HFF-Myc (cell line): Measurements from ENCODE around the gene TLL1.

ENCODE experiments used
- DNase-seq: peaks from one replicate; pipeline ENCODE4 v3.0.0-alpha.2; 2011; ENCODE audit warnings: low read depth; ENCODE audit errors: extremely low read depth
- H3K4me3 ChIP-seq: replicated peaks from 2 replicates; pipeline ENCODE4 v1.5.1; 2011; ENCODE audit warnings: low read depth, mild to moderate bottlenecking, control low read depth, low read length
- CTCF ChIP-seq: IDR thresholded peaks from 2 replicates; pipeline ENCODE4 v1.5.1; 2012; ENCODE audit warnings: mild to moderate bottlenecking, low read depth, low read length, control low read depth; ENCODE audit errors: missing control alignments

The TLL1 gene

GRCh38 chr4:165866019-165866650, 6.9 kb upstream of the TLL1 start:
- DNase-seq: no peak
- no peak for TF ChIP-seq CTCF
- H3K4me3 ChIP-seq: no peak overlapping the region

GRCh38 chr4:165867961-165868360, 5.1 kb upstream of the TLL1 start:
- TF ChIP-seq CTCF: no peak
- no peak overlapping the region for H3K4me3 ChIP-seq
- no peak for DNase-seq

- H3K4me3 ChIP-seq: peak overlapping the region; percentile 44
- no peak for TF ChIP-seq CTCF
- DNase-seq: no peak
These were observed 448 bp downstream of the TLL1 start for GRCh38 chr4:165873298-165874071.

- no peak for TF ChIP-seq CTCF
- H3K4me3 ChIP-seq: peak overlapping the region; percentile 44
- DNase-seq: no peak
These were observed 1.2 kb downstream of the TLL1 start for GRCh38 chr4:165874072-165874790.

- DNase-seq: no peak
- TF ChIP-seq CTCF: no peak
- H3K4me3 ChIP-seq: no peak overlapping the region; the same call in 1 of the 2 replicates
These were observed 1.8 kb downstream of the TLL1 start for GRCh38 chr4:165874791-165875371.

- no peak for DNase-seq
- TF ChIP-seq CTCF: no peak
- no peak overlapping the region for H3K4me3 ChIP-seq
These were observed 2.4 kb downstream of the TLL1 start for GRCh38 chr4:165875446-165875845.
